Stimulated activated CD8-positive, alpha-beta memory T cell treated with anti-CD3 and anti-CD28 coated beads, Interleukin-15, amount 100 ng/mL, for 24 hours (primary cell): ENCODE results near the gene PIN1.

Experiments
- DNase-seq: peaks from one replicate; pipeline ENCODE4 v3.0.0-alpha.2; 2020; ENCODE audit warnings: low read depth

Gene PIN1

DNA sequence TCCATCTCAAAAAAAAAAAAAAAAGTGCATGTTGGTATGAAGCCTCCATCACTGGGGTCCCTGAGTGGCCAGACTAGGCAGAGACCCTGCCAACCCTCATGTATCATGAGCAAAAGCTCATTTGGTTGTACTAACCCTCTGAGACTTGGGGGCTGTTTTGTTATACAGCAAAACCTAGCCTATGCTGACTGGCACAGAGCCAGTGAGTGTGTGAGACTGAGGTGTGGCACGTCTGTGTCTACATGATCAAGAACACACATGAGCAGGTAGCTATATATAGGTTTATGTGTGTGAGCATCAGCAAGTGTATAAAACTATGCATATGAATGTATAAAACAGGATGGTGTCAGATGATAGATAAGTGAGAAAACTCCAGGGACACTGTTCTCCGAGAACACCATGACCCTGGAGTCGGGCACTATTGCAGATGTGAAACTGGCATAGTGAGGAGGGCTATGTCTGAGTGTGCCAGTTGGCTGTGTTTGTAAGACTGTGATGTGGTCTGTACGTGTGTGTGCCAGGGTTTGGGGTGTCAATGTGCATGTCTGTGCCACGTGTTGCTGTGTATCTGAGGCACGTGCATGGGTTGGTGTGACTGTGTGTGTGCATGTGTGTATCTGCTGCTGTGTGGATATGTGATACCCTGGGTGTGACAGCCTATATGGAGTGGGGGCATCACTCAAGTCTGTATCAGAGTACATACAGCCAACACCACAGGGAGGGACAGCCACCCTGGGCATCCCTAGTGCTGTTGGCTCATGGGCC, 56.7 kb downstream of the PIN1 start:
- DNase-seq, result no peak
